MCF 10A (cell line): ENCODE results near the gene GLDC. TPM values are rescaled to one million over a fixed set of nuclear protein-coding genes. Genes with fewer than 3 reads are reported as not detected.

ENCODE experiments used
- BruUV-seq: library from RNA; stranded (reverse); fragments of 400-500 nt; replicated peaks from 2 replicates; lab custom pipeline; 2021; lab: Mats Ljungman, UMichigan
- CTCF ChIA-PET: fragments of 300-600 bp; sonication (Branson Sonifier 250); formaldehyde crosslinking; extraction: SDS; loops from one replicate; lab custom pipeline; 2021; ENCODE audit warnings: antibody characterized with exemption, inconsistent platforms; lab: Yijun Ruan, JAX
- POLR2A ChIA-PET: fragments of 300-600, 350-650 bp; sonication (Branson Sonifier 250); formaldehyde crosslinking; extraction: SDS; loops from one replicate; lab custom pipeline; 2020; ENCODE audit warnings: antibody characterized with exemption, inconsistent platforms; lab: Yijun Ruan, JAX
- DNase-seq: peaks from one replicate; pipeline ENCODE4 v3.0.0-alpha.2; 2018; ENCODE audit not compliant: unreplicated experiment
- H3K27ac Mint-ChIP-seq: one replicate; pipeline ENCODE4 v1.8.0; 2022; ENCODE audit warnings: mild to moderate bottlenecking, low read depth, mixed read lengths; ENCODE audit not compliant: unreplicated experiment
- H3K27me3 Mint-ChIP-seq: one replicate; pipeline ENCODE4 v1.8.0; 2022; ENCODE audit warnings: mixed read lengths; ENCODE audit not compliant: insufficient read depth, unreplicated experiment
- H3K36me3 Mint-ChIP-seq: one replicate; pipeline ENCODE4 v1.8.0; 2022; ENCODE audit warnings: mild to moderate bottlenecking, moderate library complexity, mixed read lengths; ENCODE audit not compliant: insufficient read depth, unreplicated experiment
- H3K4me1 Mint-ChIP-seq: one replicate; pipeline ENCODE4 v1.8.0; 2022; ENCODE audit warnings: mixed read lengths; ENCODE audit not compliant: insufficient read depth, unreplicated experiment
- H3K4me3 Mint-ChIP-seq: one replicate; pipeline ENCODE4 v1.8.0; 2022; ENCODE audit warnings: mild to moderate bottlenecking, moderate library complexity, mixed read lengths; ENCODE audit not compliant: unreplicated experiment
- H3K9me3 Mint-ChIP-seq: one replicate; pipeline ENCODE4 v1.8.0; 2022; ENCODE audit warnings: mixed read lengths; ENCODE audit not compliant: unreplicated experiment
- intact Hi-C: fragments of 100-400 bp; cut with micrococcal nuclease; formaldehyde crosslinking; loops from 2 replicates; pipeline ENCODE4 v1.14.1; 2022
- total RNA-seq: library from RNA; stranded (reverse); gene quantifications from 2 replicates; pipeline ENCODE4 v1.2.3, GENCODE V29; 2022
- TF ChIP-seq, protein P1 (sequence below): fragments of 200-600 bp; IDR thresholded peaks from one replicate; pipeline ENCODE4 v1.8.0; 2022; ENCODE audit warnings: antibody characterized with exemption, mild to moderate bottlenecking; ENCODE audit not compliant: unreplicated experiment

Gene GLDC
- total RNA-seq, 1 experiment from 2014 or later, result 2.9 TPM

DNA sequence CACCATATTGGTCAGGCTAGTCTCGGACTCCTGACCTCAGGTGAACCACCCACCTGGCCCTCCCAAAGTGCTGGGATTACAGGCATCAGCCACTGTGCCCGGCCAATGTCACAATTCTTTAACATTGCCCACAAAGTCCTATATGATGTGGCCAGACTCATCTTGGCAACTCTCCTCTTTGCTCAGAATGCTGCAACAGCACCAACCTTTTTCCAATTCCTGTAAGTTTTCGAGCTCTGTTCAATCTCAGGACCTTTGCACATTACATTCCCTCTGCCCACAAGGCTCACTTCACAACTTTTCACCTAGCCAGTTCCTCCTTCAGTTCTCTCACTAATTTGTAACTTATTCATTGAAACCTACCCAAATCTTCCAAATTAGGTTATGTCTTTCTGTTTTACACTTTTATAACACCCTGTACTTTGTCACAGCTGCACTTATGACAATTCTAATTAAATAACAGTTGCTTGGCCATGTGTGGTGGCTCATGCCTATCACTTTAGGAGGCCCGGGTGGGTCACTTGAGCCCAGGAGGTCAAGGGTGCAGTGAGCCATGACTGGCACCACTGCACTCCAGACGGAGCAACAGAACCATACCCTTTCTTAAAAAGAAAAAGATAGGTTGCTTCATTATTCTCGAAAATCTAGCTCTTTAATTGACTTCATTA, 30.9 kb upstream of the GLDC start:
- H3K27me3 Mint-ChIP-seq, result no peaks in the 10 kb centered on the region
- H3K9me3 Mint-ChIP-seq, result no peaks in the 10 kb centered on the region
- no peak overlapping the region for H3K27ac Mint-ChIP-seq
- no peak overlapping the region for H3K4me3 Mint-ChIP-seq
- CTCF ChIA-PET, result interaction anchor here (0.6 to 19.3 kb wide), 7 partner anchors 8 to 350 kb away, joined by 3 to 248 read pairs (median 4); no protein-coding TSS in a partner anchor
- BruUV-seq, result no TSS peak
- DNase-seq, result no peak
- peaks cover 6% of the 10 kb centered on the region for H3K4me1 Mint-ChIP-seq
- H3K36me3 Mint-ChIP-seq, result no peaks in the 10 kb centered on the region
- intact Hi-C loops, result no loop called here
- POLR2A ChIA-PET, result interaction anchor here (0.6 to 1.1 kb wide), 4 partner anchors 15 to 660 kb away, joined by 3 to 4 read pairs (median 3); partner anchors contain the start of gene KDM4C
- TF ChIP-seq, protein P1, sequence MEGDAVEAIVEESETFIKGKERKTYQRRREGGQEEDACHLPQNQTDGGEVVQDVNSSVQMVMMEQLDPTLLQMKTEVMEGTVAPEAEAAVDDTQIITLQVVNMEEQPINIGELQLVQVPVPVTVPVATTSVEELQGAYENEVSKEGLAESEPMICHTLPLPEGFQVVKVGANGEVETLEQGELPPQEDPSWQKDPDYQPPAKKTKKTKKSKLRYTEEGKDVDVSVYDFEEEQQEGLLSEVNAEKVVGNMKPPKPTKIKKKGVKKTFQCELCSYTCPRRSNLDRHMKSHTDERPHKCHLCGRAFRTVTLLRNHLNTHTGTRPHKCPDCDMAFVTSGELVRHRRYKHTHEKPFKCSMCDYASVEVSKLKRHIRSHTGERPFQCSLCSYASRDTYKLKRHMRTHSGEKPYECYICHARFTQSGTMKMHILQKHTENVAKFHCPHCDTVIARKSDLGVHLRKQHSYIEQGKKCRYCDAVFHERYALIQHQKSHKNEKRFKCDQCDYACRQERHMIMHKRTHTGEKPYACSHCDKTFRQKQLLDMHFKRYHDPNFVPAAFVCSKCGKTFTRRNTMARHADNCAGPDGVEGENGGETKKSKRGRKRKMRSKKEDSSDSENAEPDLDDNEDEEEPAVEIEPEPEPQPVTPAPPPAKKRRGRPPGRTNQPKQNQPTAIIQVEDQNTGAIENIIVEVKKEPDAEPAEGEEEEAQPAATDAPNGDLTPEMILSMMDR, result no peak

DNA sequence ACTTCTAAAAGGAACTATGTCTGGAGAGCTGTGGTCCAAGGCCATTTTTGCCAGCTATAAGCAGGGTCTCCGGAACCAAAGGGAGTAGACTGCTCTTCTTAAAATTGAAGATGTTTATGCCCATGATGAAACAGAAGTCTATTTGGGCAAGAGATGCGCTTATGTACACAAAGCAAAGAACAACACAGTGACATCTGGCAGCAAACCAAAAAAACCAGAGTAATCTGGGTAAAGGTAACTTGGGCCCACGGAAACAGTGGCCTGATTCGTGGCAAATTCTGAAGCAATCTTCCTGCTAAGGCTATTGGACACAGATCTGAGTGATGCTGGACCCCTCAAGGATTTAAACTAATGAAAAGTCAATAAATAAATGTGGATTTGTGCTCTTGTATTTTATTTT, 29.7 kb upstream of the GLDC start:
- Mint-ChIP-seq H3K36me3 (no peaks in the 10 kb centered on the region), H3K4me1 (peaks cover under 1% of the 10 kb centered on the region), H3K27me3 (no peaks in the 10 kb centered on the region), H3K4me3 (no peak overlapping the region), H3K9me3 (no peaks in the 10 kb centered on the region), H3K27ac (no peak overlapping the region)
- intact Hi-C loops, result no loop called here
- ChIA-PET POLR2A (no interaction called here), CTCF (interaction anchor here (0.5 to 19.3 kb wide), 4 partner anchors 8 to 98 kb away, joined by 3 to 248 read pairs (median 10); no protein-coding TSS in a partner anchor)
- BruUV-seq, result no TSS peak
- DNase-seq, result no peak
- TF ChIP-seq, protein P1, result no peak

DNA sequence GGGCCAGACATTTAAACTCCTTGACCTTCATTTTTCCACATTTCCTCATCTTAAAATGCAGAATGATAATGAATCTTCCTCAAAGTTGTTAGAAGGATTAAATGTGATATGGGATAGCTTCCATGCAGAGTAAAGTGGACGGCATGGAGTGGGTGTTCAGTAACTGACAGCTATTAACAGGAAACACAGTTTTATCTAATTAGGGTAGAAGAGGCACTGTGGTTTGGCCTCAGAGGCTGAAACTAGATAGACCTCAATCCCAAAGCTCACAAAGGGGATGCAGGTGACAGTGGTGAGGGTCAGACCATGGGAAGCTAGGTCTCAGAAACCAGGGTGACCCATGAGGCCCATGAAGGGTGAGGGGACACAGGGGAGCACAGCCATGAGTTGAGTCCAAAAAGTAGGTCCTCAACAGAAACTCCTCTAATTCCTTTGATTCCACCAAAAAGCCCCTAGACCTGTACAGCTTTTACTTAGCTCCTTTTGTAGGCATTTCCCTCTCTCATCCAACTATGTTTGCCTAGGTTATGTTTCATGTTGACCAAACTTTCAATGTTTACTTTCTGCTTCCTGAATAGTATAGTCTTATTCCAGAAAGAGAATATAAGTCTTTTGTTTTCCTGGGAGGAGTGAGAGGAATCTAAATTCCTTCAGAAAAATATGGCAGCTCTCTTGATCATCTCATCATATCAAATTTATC, 27.9 kb upstream of the GLDC start:
- Mint-ChIP-seq H3K9me3 (no peaks in the 10 kb centered on the region), H3K27me3 (no peaks in the 10 kb centered on the region), H3K4me3 (no peak overlapping the region), H3K27ac (no peak overlapping the region), H3K36me3 (no peaks in the 10 kb centered on the region), H3K4me1 (no peaks in the 10 kb centered on the region)
- no peak for DNase-seq
- BruUV-seq, result no TSS peak
- CTCF ChIA-PET, result interaction anchor here (1.3 to 19.3 kb wide), 2 partner anchors 13 to 86 kb away, joined by 5 to 248 read pairs; no protein-coding TSS in a partner anchor
- TF ChIP-seq, protein P1, result no peak
- intact Hi-C loops, result no loop called here
- POLR2A ChIA-PET, result no interaction called here

DNA sequence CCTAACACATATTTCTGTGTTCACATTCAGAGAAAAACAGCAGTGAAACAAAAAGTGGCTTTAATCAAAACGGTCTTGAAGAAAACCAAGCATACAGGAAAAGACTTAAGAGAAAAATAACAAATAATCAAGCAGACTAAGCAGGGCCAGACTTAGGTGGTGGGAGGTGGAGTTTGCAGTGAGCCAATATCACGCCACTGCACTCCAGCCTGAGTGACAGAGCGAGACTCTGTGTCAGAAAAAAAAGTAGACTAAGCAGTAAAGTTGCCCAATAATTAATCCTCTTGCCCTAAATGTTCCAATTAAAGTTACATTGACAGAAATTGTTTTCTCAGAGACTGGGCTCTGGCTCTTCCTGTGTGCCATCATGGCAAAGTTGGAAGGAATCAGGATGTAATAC, 26.6 kb upstream of the GLDC start:
- Mint-ChIP-seq H3K27ac (no peak overlapping the region), H3K36me3 (no peaks in the 10 kb centered on the region), H3K4me1 (no peaks in the 10 kb centered on the region), H3K27me3 (no peaks in the 10 kb centered on the region), H3K9me3 (no peaks in the 10 kb centered on the region), H3K4me3 (no peak overlapping the region)
- TF ChIP-seq, protein P1, result no peak
- DNase-seq, result no peak
- ChIA-PET CTCF (interaction anchor here (0.6 to 19.3 kb wide), 3 partner anchors 84 to 355 kb away, joined by 3 to 248 read pairs (median 3); no protein-coding TSS in a partner anchor), POLR2A (interaction anchor here (1.2 kb wide), 1 partner anchor 9 kb away, joined by 5 read pairs; no protein-coding TSS in a partner anchor)
- intact Hi-C loops, result no loop called here
- BruUV-seq, result no TSS peak
